NB4 (cell line): ENCODE results near the gene SLC7A10.
"Not testable (repeated sequence)": the region's sequence is repeated elsewhere in the genome, so short reads cannot be mapped to it uniquely, and the experiment has no call there.

ENCODE experiments used
- DNase-seq: peaks from one replicate; pipeline ENCODE4 v3.0.0; 2010; ENCODE audit warnings: low read depth
- H3K4me3 ChIP-seq: one replicate; pipeline ENCODE4 v1.5.1; 2011; ENCODE audit warnings: mild to moderate bottlenecking, low read depth, low read length, moderate library complexity
- CTCF ChIP-seq: IDR thresholded peaks from one replicate; pipeline ENCODE4 v1.5.1; 2012; ENCODE audit warnings: low read depth, low read length
- MAX ChIP-seq: IDR thresholded peaks from 2 replicates; pipeline ENCODE4 v1.6.1; 2011; ENCODE audit warnings: low read depth, low read length
- MYC ChIP-seq: IDR thresholded peaks from 2 replicates; pipeline ENCODE4 v1.6.1; 2011; ENCODE audit warnings: low read depth, low read length
- POLR2A ChIP-seq: IDR thresholded peaks from 2 replicates; pipeline ENCODE4 v1.6.1; 2011; ENCODE audit warnings: mild to moderate bottlenecking; ENCODE audit not compliant: insufficient read length; ENCODE audit errors: extremely low read depth

Gene SLC7A10

GRCh38 chr19:33192010-33192409 is 33.6 kb downstream of the SLC7A10 start:
- DNase-seq = no peak
- no peak overlapping the region for H3K4me3 ChIP-seq
- TF ChIP-seq CTCF (peak; percentile 45), MAX (no peak)

- no peak overlapping the region for H3K4me3 ChIP-seq
- TF ChIP-seq MYC = no peak
- TF ChIP-seq MAX = no peak
- no peak for TF ChIP-seq CTCF
- TF ChIP-seq POLR2A = no peak
- no peak for DNase-seq
These were observed 34.1 kb downstream of the SLC7A10 start for GRCh38 chr19:33191501-33191900.

GRCh38 chr19:33191092-33191491 is 34.6 kb downstream of the SLC7A10 start:
- H3K4me3 ChIP-seq, DNase-seq: not testable (repeated sequence)

- DNase-seq = no peak
- TF ChIP-seq MYC (no peak), MAX (no peak), CTCF (no peak), POLR2A (no peak)
- H3K4me3 ChIP-seq = no peak overlapping the region
These were observed 36.2 kb downstream of the SLC7A10 start for GRCh38 chr19:33189453-33189852.

GRCh38 chr19:33187183-33187540 is 38.5 kb downstream of the SLC7A10 start:
- no peak overlapping the region for H3K4me3 ChIP-seq
- DNase-seq = peak; percentile 61
- TF ChIP-seq MAX (no peak), MYC (no peak), POLR2A (no peak), CTCF (no peak)

GRCh38 chr19:33186431-33187182 is 39.0 kb downstream of the SLC7A10 start:
- TF ChIP-seq CTCF = no peak
- TF ChIP-seq POLR2A = no peak
- peak; percentile 41; the same call in 1 of the 2 replicates for TF ChIP-seq MYC
- peak; percentile 50; the same call in 1 of the 2 replicates for TF ChIP-seq MAX
- H3K4me3 ChIP-seq = no peak overlapping the region
- DNase-seq = peak; percentile 73
